Liver (tissue), 3 donors: ENCODE measurements around the gene IGF2BP2.

Source experiments
- ATF3 ChIP-seq: IDR thresholded peaks from 2 replicates; pipeline ENCODE4 v1.6.1; 2016; ENCODE audit warnings: antibody characterized with exemption
- CTCF ChIP-seq: fragments of 150-350 bp; IDR thresholded peaks from 2 replicates; pipeline ENCODE4 v1.5.1; 2017; ENCODE audit warnings: improper control_type of control experiment, low read depth, low read length; ENCODE audit not compliant: missing input control
- EGR1 ChIP-seq, 2 donors: IDR thresholded peaks; 2 replicates each; pipeline ENCODE4 v1.6.1; 2016 to 2018; ENCODE audit warnings: antibody characterized with exemption in 2 of 2, low read depth in 2 of 2
- JUND ChIP-seq, 2 donors: IDR thresholded peaks; 2 replicates each; pipeline ENCODE4 v1.6.1; 2016; ENCODE audit warnings: antibody characterized with exemption in 2 of 2
- RAD21 ChIP-seq, 2 donors: IDR thresholded peaks; 2 replicates each; pipeline ENCODE4 v1.6.1; 2016; ENCODE audit warnings: antibody characterized with exemption in 2 of 2, mild to moderate bottlenecking in 2 of 2
- SP1 ChIP-seq: IDR thresholded peaks from 2 replicates; pipeline ENCODE4 v1.6.1; 2018; ENCODE audit warnings: antibody characterized with exemption, mild to moderate bottlenecking
- TF ChIP-seq, protein P1 (sequence below): IDR thresholded peaks from 2 replicates; pipeline ENCODE4 v1.6.1; 2016; ENCODE audit warnings: antibody characterized with exemption, mild to moderate bottlenecking
- TF ChIP-seq, protein P2 (sequence below): IDR thresholded peaks from 2 replicates; pipeline ENCODE4 v1.6.1; 2016; ENCODE audit warnings: antibody characterized with exemption
- donor health status: healthy.
- donor health status: healthy.

DNA sequence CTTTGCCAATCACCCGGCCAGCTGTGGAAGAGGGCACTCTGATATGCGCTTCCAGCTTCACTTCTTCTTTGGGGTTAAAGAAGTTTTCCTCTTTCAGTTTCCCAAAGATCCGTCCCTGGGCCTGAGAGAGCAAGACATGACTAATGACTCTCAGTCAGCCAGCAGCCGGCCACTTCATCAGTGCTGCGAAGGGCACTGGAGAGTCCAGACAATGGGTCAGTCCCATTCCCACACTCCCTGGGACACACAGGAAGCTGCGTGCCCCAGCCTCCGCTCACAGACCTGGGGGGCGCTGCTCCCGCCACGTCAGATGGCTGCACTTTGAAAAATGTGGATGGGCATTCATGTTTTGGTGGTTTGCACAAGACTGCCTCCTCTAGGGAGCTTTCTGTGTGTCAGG, 175.4 kb downstream of the IGF2BP2 start:
- TF ChIP-seq EGR1 (IDR thresholded peaks at IDR 0.05; ENCODE audit: low read depth in 2 of 2): no peak
- no peak for TF ChIP-seq CTCF
- TF ChIP-seq SP1: no peak
- TF ChIP-seq JUND (IDR thresholded peaks at IDR 0.05): no peak
- TF ChIP-seq, protein P1, sequence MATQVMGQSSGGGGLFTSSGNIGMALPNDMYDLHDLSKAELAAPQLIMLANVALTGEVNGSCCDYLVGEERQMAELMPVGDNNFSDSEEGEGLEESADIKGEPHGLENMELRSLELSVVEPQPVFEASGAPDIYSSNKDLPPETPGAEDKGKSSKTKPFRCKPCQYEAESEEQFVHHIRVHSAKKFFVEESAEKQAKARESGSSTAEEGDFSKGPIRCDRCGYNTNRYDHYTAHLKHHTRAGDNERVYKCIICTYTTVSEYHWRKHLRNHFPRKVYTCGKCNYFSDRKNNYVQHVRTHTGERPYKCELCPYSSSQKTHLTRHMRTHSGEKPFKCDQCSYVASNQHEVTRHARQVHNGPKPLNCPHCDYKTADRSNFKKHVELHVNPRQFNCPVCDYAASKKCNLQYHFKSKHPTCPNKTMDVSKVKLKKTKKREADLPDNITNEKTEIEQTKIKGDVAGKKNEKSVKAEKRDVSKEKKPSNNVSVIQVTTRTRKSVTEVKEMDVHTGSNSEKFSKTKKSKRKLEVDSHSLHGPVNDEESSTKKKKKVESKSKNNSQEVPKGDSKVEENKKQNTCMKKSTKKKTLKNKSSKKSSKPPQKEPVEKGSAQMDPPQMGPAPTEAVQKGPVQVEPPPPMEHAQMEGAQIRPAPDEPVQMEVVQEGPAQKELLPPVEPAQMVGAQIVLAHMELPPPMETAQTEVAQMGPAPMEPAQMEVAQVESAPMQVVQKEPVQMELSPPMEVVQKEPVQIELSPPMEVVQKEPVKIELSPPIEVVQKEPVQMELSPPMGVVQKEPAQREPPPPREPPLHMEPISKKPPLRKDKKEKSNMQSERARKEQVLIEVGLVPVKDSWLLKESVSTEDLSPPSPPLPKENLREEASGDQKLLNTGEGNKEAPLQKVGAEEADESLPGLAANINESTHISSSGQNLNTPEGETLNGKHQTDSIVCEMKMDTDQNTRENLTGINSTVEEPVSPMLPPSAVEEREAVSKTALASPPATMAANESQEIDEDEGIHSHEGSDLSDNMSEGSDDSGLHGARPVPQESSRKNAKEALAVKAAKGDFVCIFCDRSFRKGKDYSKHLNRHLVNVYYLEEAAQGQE: no peak
- no peak for TF ChIP-seq RAD21 (IDR thresholded peaks at IDR 0.05)
- TF ChIP-seq, protein P2, sequence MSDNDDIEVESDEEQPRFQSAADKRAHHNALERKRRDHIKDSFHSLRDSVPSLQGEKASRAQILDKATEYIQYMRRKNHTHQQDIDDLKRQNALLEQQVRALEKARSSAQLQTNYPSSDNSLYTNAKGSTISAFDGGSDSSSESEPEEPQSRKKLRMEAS: no peak
- no peak for TF ChIP-seq ATF3
